ENCODE data around the gene SRPK3. TPM values are rescaled to one million over a fixed set of nuclear protein-coding genes. Genes with fewer than 3 reads are reported as not detected.

Gene SRPK3
- total RNA-seq, 6 experiments from 2014 or later, result 0.14 to 0.51 (median 0.27) TPM

- H3K27me3 Mint-ChIP-seq (ENCODE audit: insufficient read depth), result peaks cover 1% of the 10 kb centered on the region
- TF ChIP-seq CTCF (IDR thresholded peaks at IDR 0.05), result no peak
- no peaks in the 10 kb centered on the region for H3K36me3 Mint-ChIP-seq (ENCODE audit: low read depth)
- H3K4me1 Mint-ChIP-seq (ENCODE audit: low read depth), result no peaks in the 10 kb centered on the region
- DNase-seq, result no peak
- H3K9me3 Mint-ChIP-seq, result no peaks in the 10 kb centered on the region
- H3K27ac Mint-ChIP-seq, result no peak overlapping the region
- no peak overlapping the region for H3K4me3 Mint-ChIP-seq
Observed at GRCh38 chrX:153801669-153802068, 20.8 kb downstream of the SRPK3 start.

- Mint-ChIP-seq H3K27me3 (ENCODE audit: insufficient read depth) (peaks cover 1% of the 10 kb centered on the region), H3K9me3 (no peaks in the 10 kb centered on the region), H3K4me3 (no peak overlapping the region), H3K27ac (no peak overlapping the region), H3K4me1 (ENCODE audit: low read depth) (no peaks in the 10 kb centered on the region), H3K36me3 (ENCODE audit: low read depth) (no peaks in the 10 kb centered on the region)
- no peak for DNase-seq
- TF ChIP-seq CTCF (IDR thresholded peaks at IDR 0.05), result no peak
Observed at GRCh38 chrX:153802513-153803045, 21.7 kb downstream of the SRPK3 start.

- no peak overlapping the region for H3K4me3 Mint-ChIP-seq
- no peak for TF ChIP-seq CTCF (IDR thresholded peaks at IDR 0.05)
- no peaks in the 10 kb centered on the region for H3K36me3 Mint-ChIP-seq (ENCODE audit: low read depth)
- H3K27ac Mint-ChIP-seq, result no peak overlapping the region
- DNase-seq, result no peak
- H3K27me3 Mint-ChIP-seq (ENCODE audit: insufficient read depth), result peaks cover 1% of the 10 kb centered on the region
- no peaks in the 10 kb centered on the region for H3K4me1 Mint-ChIP-seq (ENCODE audit: low read depth)
- no peaks in the 10 kb centered on the region for H3K9me3 Mint-ChIP-seq
Observed at GRCh38 chrX:153803211-153804099, 22.6 kb downstream of the SRPK3 start.

GRCh38 chrX:153804100-153804595 is 23.3 kb downstream of the SRPK3 start:
- no peak for TF ChIP-seq CTCF (IDR thresholded peaks at IDR 0.05)

GRCh38 chrX:153804621-153805020 is 23.8 kb downstream of the SRPK3 start:
- Mint-ChIP-seq H3K9me3 (no peaks in the 10 kb centered on the region), H3K27me3 (ENCODE audit: insufficient read depth) (peaks cover 2% of the 10 kb centered on the region), H3K36me3 (ENCODE audit: low read depth) (no peaks in the 10 kb centered on the region), H3K4me3 (no peak overlapping the region), H3K27ac (no peak overlapping the region), H3K4me1 (ENCODE audit: low read depth) (no peaks in the 10 kb centered on the region)
- no peak for DNase-seq
- no peak for TF ChIP-seq CTCF (IDR thresholded peaks at IDR 0.05)

More at GRCh38 chrX:153804100-153804595, 23.3 kb downstream of the SRPK3 start:
- Mint-ChIP-seq H3K36me3 (ENCODE audit: low read depth) (no peaks in the 10 kb centered on the region), H3K4me3 (no peak overlapping the region), H3K4me1 (ENCODE audit: low read depth) (no peaks in the 10 kb centered on the region), H3K27ac (no peak overlapping the region), H3K9me3 (no peaks in the 10 kb centered on the region), H3K27me3 (ENCODE audit: insufficient read depth) (peaks cover 1% of the 10 kb centered on the region)
- no peak for DNase-seq
